Erythroblast (primary cell): ENCODE measurements around the gene PCDH19.

Source experiments
- GATA1 ChIP-seq: IDR thresholded peaks from 2 replicates; pipeline ENCODE4 v1.6.1; 2011; ENCODE audit warnings: low read depth, mild to moderate bottlenecking, control low read depth, low read length, moderate library complexity
- POLR2A ChIP-seq: IDR thresholded peaks from 2 replicates; pipeline ENCODE4 v1.6.1; 2011; ENCODE audit warnings: mild to moderate bottlenecking, low read length

DNA sequence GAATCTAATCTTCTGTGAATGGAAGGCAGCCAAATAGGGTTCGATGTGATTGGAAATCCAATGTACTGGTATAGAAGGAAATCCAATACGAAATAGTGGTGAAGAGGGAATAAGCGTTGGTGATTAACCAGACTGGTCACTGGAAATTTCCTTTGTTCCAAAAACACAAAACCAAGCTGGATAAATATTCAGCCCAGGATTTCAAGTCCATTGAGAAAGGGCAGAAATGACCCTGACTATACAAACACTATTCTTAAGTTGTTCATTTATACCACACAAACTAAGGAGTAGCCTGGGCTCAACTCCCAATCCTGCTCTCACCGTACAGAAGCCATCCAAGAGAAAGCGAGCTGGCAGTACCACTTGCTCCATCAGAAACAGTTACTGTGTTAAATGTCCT, 32.2 kb downstream of the PCDH19 start:
- TF ChIP-seq POLR2A = no peak
- no peak for TF ChIP-seq GATA1
